SK-N-MC (cell line): ENCODE results near the gene CDC42BPG.

Experiments used
- EZH2 ChIP-seq: fragments of 200-600 bp; sonication (generic); IDR thresholded peaks from one replicate; pipeline ENCODE4 v1.6.1; 2017; ENCODE audit warnings: antibody characterized with exemption
- POLR2AphosphoS5 ChIP-seq: IDR thresholded peaks from 2 replicates; pipeline ENCODE4 v1.6.1; 2012; ENCODE audit warnings: mild to moderate bottlenecking, low read depth, low read length, borderline replicate concordance

DNA sequence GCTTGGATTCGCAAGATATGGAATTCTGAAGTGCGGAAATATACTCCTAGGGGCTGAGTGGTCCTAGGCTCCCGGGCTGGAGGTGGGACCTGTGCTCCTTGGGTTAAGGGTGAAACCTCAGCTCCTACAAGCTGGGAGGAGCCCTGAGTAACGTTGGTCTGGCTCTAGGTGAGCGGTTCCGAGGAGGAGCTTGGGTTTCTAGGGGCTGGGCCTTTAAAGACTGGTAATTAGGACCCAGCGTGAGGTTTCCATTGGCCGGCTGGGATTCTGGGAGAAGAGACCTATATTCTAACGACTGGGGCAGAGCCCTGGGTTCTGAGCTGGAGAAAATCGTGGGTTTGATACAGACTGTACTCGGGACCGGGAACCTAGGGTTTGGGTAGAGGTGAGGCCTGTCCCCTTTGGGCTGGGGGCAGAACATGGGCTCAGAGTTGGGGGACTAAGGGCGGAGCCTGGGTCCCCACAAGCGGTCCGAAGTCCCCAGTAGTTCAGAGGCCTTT is 40.6 kb downstream of the CDC42BPG start:
- TF ChIP-seq POLR2AphosphoS5 (no peak), EZH2 (no peak)
